HepG2 (cell line): ENCODE data around the gene OSER1. TPM values are rescaled to one million over a fixed set of nuclear protein-coding genes. Genes with fewer than 3 reads are reported as not detected.

Experiments used
- ATRX ChIP-seq: sonication (generic); formaldehyde crosslinking; IDR thresholded peaks from 2 replicates; pipeline ENCODE4 v1.4.0; 2020; ENCODE audit warnings: missing genetic modification reagents, borderline replicate concordance
- CAMTA2 ChIP-seq: sonication (generic); formaldehyde crosslinking; IDR thresholded peaks from 2 replicates; pipeline ENCODE4 v1.4.0; 2020; ENCODE audit warnings: mild to moderate bottlenecking, missing genetic modification reagents, borderline replicate concordance
- KAT7 ChIP-seq: IDR thresholded peaks from 2 replicates; pipeline ENCODE4 v1.6.1; 2018; ENCODE audit warnings: borderline replicate concordance, missing compliant biosample characterization
- KLF11 ChIP-seq: IDR thresholded peaks from 2 replicates; pipeline ENCODE4 v1.6.1; 2016; ENCODE audit warnings: missing compliant biosample characterization
- MXI1 ChIP-seq: IDR thresholded peaks from 3 replicates; pipeline ENCODE4 v1.6.1; 2012; ENCODE audit warnings: low read depth, low read length, inconsistent platforms, borderline replicate concordance
- NBN ChIP-seq: fragments of 450-650 bp; conservative IDR thresholded peaks from 2 replicates; pipeline ENCODE4 v1.6.1; 2017
- NCOR1 ChIP-seq: fragments of 200-600 bp; sonication (generic); IDR thresholded peaks from 2 replicates; pipeline ENCODE4 v1.7.0; 2017; ENCODE audit warnings: antibody characterized with exemption, low read length, borderline replicate concordance
- SALL1 ChIP-seq: sonication (generic); formaldehyde crosslinking; IDR thresholded peaks from 2 replicates; pipeline ENCODE4 v1.8.0; 2022; ENCODE audit warnings: mild to moderate bottlenecking, missing genetic modification reagents
- SALL2 ChIP-seq: sonication (generic); formaldehyde crosslinking; IDR thresholded peaks from 2 replicates; pipeline ENCODE4 v1.8.1; 2023; ENCODE audit warnings: mild to moderate bottlenecking, missing genetic modification reagents, inconsistent platforms
- ZEB1 ChIP-seq: IDR thresholded peaks from 2 replicates; pipeline ENCODE4 v1.6.1; 2012; ENCODE audit warnings: mild to moderate bottlenecking, low read depth, inconsistent platforms; ENCODE audit not compliant: insufficient replicate concordance
- ZGPAT ChIP-seq: IDR thresholded peaks from 2 replicates; pipeline ENCODE4 v1.6.1; 2016; ENCODE audit warnings: mild to moderate bottlenecking
- ZKSCAN8 ChIP-seq: IDR thresholded peaks from 2 replicates; pipeline ENCODE4 v1.6.1; 2016; ENCODE audit warnings: borderline replicate concordance, missing genetic modification reagents, missing compliant biosample characterization
- ZNF160 ChIP-seq: sonication (generic); formaldehyde crosslinking; IDR thresholded peaks from 2 replicates; pipeline ENCODE4 v1.8.0; 2022; ENCODE audit warnings: mild to moderate bottlenecking, inconsistent platforms, missing genetic modification reagents
- ZNF317 ChIP-seq: sonication (generic); formaldehyde crosslinking; IDR thresholded peaks from 2 replicates; pipeline ENCODE4 v1.5.0; 2020; ENCODE audit warnings: mild to moderate bottlenecking, missing genetic modification reagents
- ZNF546 ChIP-seq: sonication (generic); formaldehyde crosslinking; conservative IDR thresholded peaks from 2 replicates; pipeline ENCODE4 v1.8.1; 2023; ENCODE audit warnings: mild to moderate bottlenecking, missing genetic modification reagents
- ZNF709 ChIP-seq: sonication (generic); formaldehyde crosslinking; IDR thresholded peaks from 2 replicates; pipeline ENCODE4 v1.5.0; 2020; ENCODE audit warnings: mild to moderate bottlenecking, missing genetic modification reagents
- polyA plus RNA-seq, 8 experiments: library from polyadenylated mRNA; depleted of rRNA in 3 of 8; stranded (reverse) in 7 of 8; unstranded in 1 of 8; fragments of >200 nt; fragmentation: Illumina TruSeq in 4 of 8; extraction: Trizol in 4 of 8; gene quantifications; 2 replicates each; pipeline versions ENCODE4 v1.2.1 to v1.2.3, GENCODE V29; 2011 to 2016; ENCODE audit warnings: low read depth in 4 of 8, missing spikeins in 1 of 8, mixed read lengths in 1 of 8; ENCODE audit not compliant: insufficient read depth in 1 of 8
- total RNA-seq, 5 experiments: library from RNA; depleted of rRNA; stranded (reverse); fragments of >200 nt; fragmentation: Illumina TruSeq; extraction: Trizol; gene quantifications; 2 replicates each; pipeline ENCODE4 v1.2.3, GENCODE V29; 2016; ENCODE audit warnings: low read depth in 1 of 5
- TF ChIP-seq, protein P1 (sequence below): sonication (generic); formaldehyde crosslinking; IDR thresholded peaks from 2 replicates; pipeline ENCODE4 v1.8.0; 2023; ENCODE audit warnings: mild to moderate bottlenecking, missing genetic modification reagents
- TF ChIP-seq, protein P2 (sequence below): sonication (generic); formaldehyde crosslinking; IDR thresholded peaks from 2 replicates; pipeline ENCODE4 v1.5.1; 2020; ENCODE audit warnings: missing genetic modification reagents, mild to moderate bottlenecking, borderline replicate concordance
- TF ChIP-seq, protein P3 (sequence below), 2 experiments: sonication (generic) in 1 of 2; formaldehyde crosslinking in 1 of 2; IDR thresholded peaks; 2 replicates each; pipeline versions ENCODE4 v1.5.1 to v1.6.1; 2011 to 2020; ENCODE audit warnings: borderline replicate concordance in 1 of 2, low read depth in 1 of 2, low read length in 1 of 2, mild to moderate bottlenecking in 1 of 2, missing genetic modification reagents in 1 of 2, moderate library complexity in 1 of 2

OSER1 gene
- total and polyA plus RNA-seq, 2 of the 13 experiments (the other 11 are each of a cell fraction or from before 2014, with no cell fraction given), result 71.2 to 71.5 TPM

DNA sequence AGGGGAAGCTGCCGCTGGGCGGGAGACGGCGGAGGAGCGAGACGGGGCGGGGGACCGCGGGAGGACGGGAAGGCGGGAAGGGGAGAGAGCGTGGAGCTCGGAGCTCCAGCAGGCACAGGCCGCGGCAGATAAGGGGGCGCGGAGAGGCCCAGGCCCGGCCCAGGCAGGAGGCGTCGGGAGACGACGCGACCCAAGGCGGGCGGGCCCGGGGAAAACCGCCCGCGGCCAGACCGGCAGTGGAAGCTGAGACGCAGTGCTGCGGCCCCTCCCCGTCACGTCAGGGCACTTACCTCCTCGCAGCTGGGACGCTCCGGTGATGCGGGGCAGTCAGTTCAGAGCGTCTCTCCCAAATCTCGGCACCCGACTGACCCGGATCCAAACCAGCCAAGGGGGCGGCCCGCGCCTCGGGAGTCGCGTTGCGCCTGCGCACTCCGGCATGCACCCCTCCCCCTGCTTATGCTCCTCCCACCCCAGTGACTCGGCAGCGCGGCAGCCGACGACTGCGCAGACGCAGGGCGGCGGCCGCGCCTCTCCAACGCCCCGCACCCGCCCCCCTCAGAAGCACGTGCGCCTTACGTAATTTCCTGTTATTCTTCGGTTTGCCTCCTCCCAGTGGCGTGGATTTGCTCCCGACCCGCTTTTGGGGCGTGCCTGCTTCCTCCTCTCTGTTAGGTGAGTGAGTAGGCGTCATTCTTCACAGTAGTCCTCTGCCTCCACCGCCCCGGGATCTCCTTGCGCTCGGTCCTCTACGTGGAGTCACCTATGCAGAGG lies at the start of gene OSER1 (continued):
- peak; percentile 89 for TF ChIP-seq ZGPAT (CRISPR knock-in tag)
- peak; percentile 99 for TF ChIP-seq MXI1
- peak; percentile 75; the same call in 1 of the 2 replicates for TF ChIP-seq NCOR1
- peak; percentile 78 for TF ChIP-seq ZNF317 (CRISPR knock-in tag)
- TF ChIP-seq ZNF546, result peak; percentile 99
- no peak for TF ChIP-seq SALL2 (CRISPR knock-in tag)
- no peak for TF ChIP-seq ATRX (CRISPR knock-in tag)
- TF ChIP-seq KLF11 (CRISPR knock-in tag), result peak; percentile 96; the same call in 1 of the 2 replicates
- TF ChIP-seq, protein P1, sequence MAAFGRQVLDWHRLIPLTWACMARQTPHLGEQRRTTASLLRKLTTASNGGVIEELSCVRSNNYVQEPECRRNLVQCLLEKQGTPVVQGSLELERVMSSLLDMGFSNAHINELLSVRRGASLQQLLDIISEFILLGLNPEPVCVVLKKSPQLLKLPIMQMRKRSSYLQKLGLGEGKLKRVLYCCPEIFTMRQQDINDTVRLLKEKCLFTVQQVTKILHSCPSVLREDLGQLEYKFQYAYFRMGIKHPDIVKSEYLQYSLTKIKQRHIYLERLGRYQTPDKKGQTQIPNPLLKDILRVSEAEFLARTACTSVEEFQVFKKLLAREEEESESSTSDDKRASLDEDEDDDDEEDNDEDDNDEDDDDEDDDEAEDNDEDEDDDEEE (CRISPR knock-in tag), result peak; percentile 53
- TF ChIP-seq SALL1 (CRISPR knock-in tag), result peak; percentile 95
- TF ChIP-seq, protein P2, sequence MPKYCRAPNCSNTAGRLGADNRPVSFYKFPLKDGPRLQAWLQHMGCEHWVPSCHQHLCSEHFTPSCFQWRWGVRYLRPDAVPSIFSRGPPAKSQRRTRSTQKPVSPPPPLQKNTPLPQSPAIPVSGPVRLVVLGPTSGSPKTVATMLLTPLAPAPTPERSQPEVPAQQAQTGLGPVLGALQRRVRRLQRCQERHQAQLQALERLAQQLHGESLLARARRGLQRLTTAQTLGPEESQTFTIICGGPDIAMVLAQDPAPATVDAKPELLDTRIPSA (CRISPR knock-in tag), result peak; percentile 99
- TF ChIP-seq ZNF709 (CRISPR knock-in tag), result peak; percentile 61
- peak; percentile 94 for TF ChIP-seq KAT7 (CRISPR knock-in tag)
- TF ChIP-seq CAMTA2, result no peak; the same call in 1 of the 2 replicates
- no peak for TF ChIP-seq NBN
- peak; percentile 47; the same call in 1 of the 2 replicates for TF ChIP-seq ZNF160 (CRISPR knock-in tag)
- peak; percentile 80 for TF ChIP-seq ZEB1
- TF ChIP-seq ZKSCAN8, result peak; percentile 30; the same call in 1 of the 2 replicates
- TF ChIP-seq, protein P3, sequence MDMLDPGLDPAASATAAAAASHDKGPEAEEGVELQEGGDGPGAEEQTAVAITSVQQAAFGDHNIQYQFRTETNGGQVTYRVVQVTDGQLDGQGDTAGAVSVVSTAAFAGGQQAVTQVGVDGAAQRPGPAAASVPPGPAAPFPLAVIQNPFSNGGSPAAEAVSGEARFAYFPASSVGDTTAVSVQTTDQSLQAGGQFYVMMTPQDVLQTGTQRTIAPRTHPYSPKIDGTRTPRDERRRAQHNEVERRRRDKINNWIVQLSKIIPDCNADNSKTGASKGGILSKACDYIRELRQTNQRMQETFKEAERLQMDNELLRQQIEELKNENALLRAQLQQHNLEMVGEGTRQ (IDR thresholded peaks at IDR 0.05; ENCODE audit: low read depth, low read length), result peak; percentile 87
- TF ChIP-seq, protein P3 (CRISPR knock-in tag; IDR thresholded peaks at IDR 0.05; ENCODE audit: borderline replicate concordance), result peak; percentile 94; the same call in 1 of the 2 replicates
